HepG2 (cell line): ENCODE measurements around the gene TNFRSF13B. TPM values are rescaled to one million over a fixed set of nuclear protein-coding genes. Genes with fewer than 3 reads are reported as not detected.

Experiments
- ATAC-seq: fragments of 200-7000 bp; cut with Tn5 transposase; 3 replicates; pipeline ENCODE4 v1.9.1; 2020; ENCODE audit warnings: mild to moderate bottlenecking, moderate library complexity
- BruUV-seq: library from RNA; stranded (reverse); fragments of 400-500 nt; replicated peaks from 2 replicates; lab custom pipeline; 2021; lab: Mats Ljungman, UMichigan
- CTCF ChIA-PET: fragments of 300-600 bp; formaldehyde crosslinking; extraction: SDS; loops from one replicate; lab custom pipeline; 2021; ENCODE audit warnings: low total read pairs, inconsistent platforms, low intra/inter-chr PET ratio; lab: Yijun Ruan, JAX
- POLR2A ChIA-PET: fragments of 350-600 bp; sonication (Branson Sonifier 250); formaldehyde crosslinking; loops from one replicate; lab custom pipeline; 2020; ENCODE audit warnings: antibody characterized with exemption, inconsistent platforms; lab: Yijun Ruan, JAX
- DNase-seq: peaks from one replicate; pipeline ENCODE4 v3.0.0-alpha.2; 2015; ENCODE audit warnings: low spot score
- FAIRE-seq: peaks from 3 replicates; lab custom pipeline; 2011; peaks lifted over from hg19 to GRCh38; lab: Jason Lieb, UNC
- H2AFZ ChIP-seq: one replicate; pipeline ENCODE4 v1.6.1; 2011; ENCODE audit warnings: low read length, inconsistent platforms
- H3K27ac ChIP-seq: fragments of 300-600 bp; 3 replicates; pipeline ENCODE4 v1.8.0; 2011; ENCODE audit warnings: mixed run types, mild to moderate bottlenecking, mixed read lengths, low read length, inconsistent platforms; ENCODE audit not compliant: insufficient read depth; ENCODE audit errors: extremely low read length
- H3K27me3 ChIP-seq, 2 experiments: fragments of 200-600 bp in 1 of 2; 2 replicates in 1 of 2; 3 replicates in 1 of 2; pipeline versions ENCODE4 v1.6.0 to v1.8.0; 2011; ENCODE audit warnings: low read length in 2 of 2, mild to moderate bottlenecking in 2 of 2, moderate library complexity in 2 of 2, inconsistent platforms in 1 of 2; ENCODE audit not compliant: insufficient read depth in 2 of 2, control insufficient read depth in 1 of 2
- H3K36me3 ChIP-seq, 2 experiments: fragments of 200-600 bp in 1 of 2; replicated peaks in 1 of 2; 2 replicates in 1 of 2; 3 replicates in 1 of 2; pipeline versions ENCODE4 v1.5.1 to v1.8.0; 2011; ENCODE audit warnings: low read length in 2 of 2, inconsistent platforms in 1 of 2; ENCODE audit not compliant: insufficient read depth in 2 of 2, control insufficient read depth in 1 of 2
- H3K4me1 ChIP-seq: 2 replicates; pipeline ENCODE4 v1.5.1; 2012; ENCODE audit warnings: low read length, inconsistent platforms; ENCODE audit not compliant: insufficient read depth
- H3K4me2 ChIP-seq: 2 replicates; pipeline ENCODE4 v1.6.0; 2011; ENCODE audit warnings: low read depth, low read length, inconsistent platforms
- H3K4me3 ChIP-seq, 3 experiments: fragments of 200-600 bp in 1 of 3; sonication (generic), shearing (Covaris generic) in 1 of 3; replicated peaks in 1 of 3; 2 replicates each; pipeline ENCODE4 v1.5.1; 2011 to 2016; ENCODE audit warnings: low read length in 3 of 3, inconsistent platforms in 2 of 3, low read depth in 2 of 3, mild to moderate bottlenecking in 2 of 3, control low read depth in 1 of 3, mixed read lengths in 1 of 3; ENCODE audit not compliant: insufficient read depth in 1 of 3
- H3K79me2 ChIP-seq: one replicate; pipeline ENCODE4 v1.6.1; 2011; ENCODE audit warnings: low read length, inconsistent platforms; ENCODE audit not compliant: insufficient read depth
- H3K9ac ChIP-seq: 2 replicates; pipeline ENCODE4 v1.6.0; 2011; ENCODE audit warnings: mild to moderate bottlenecking, low read depth, low read length, inconsistent platforms; ENCODE audit not compliant: insufficient read depth
- H3K9me3 ChIP-seq: 2 replicates; pipeline ENCODE4 v1.5.1; 2012; ENCODE audit warnings: mild to moderate bottlenecking, low read length
- H4K20me1 ChIP-seq: 2 replicates; pipeline ENCODE4 v1.6.0; 2011; ENCODE audit warnings: inconsistent platforms, mild to moderate bottlenecking, low read length, moderate library complexity; ENCODE audit not compliant: insufficient read depth
- ATM ChIP-seq: fragments of 450-650 bp; IDR thresholded peaks from 2 replicates; pipeline ENCODE4 v1.7.1; 2017; ENCODE audit warnings: mild to moderate bottlenecking, borderline replicate concordance
- BCL3 ChIP-seq: sonication (generic); formaldehyde crosslinking; IDR thresholded peaks from 2 replicates; pipeline ENCODE4 v1.5.1; 2020; ENCODE audit warnings: mild to moderate bottlenecking, missing genetic modification reagents, moderate library complexity
- CBX5 ChIP-seq: sonication (generic); formaldehyde crosslinking; IDR thresholded peaks from 2 replicates; pipeline ENCODE4 v1.4.0; 2020; ENCODE audit warnings: missing genetic modification reagents, borderline replicate concordance
- DDIT3 ChIP-seq: sonication (generic); formaldehyde crosslinking; IDR thresholded peaks from 2 replicates; pipeline ENCODE4 v1.4.0; 2020; ENCODE audit warnings: mild to moderate bottlenecking, missing genetic modification reagents
- KLF6 ChIP-seq: IDR thresholded peaks from 2 replicates; pipeline ENCODE4 v1.8.0; 2016; ENCODE audit warnings: missing biosample characterization, missing genetic modification reagents
- KMT2B ChIP-seq: IDR thresholded peaks from 2 replicates; pipeline ENCODE4 v1.6.1; 2016; ENCODE audit warnings: missing genetic modification reagents, missing compliant biosample characterization
- MXD3 ChIP-seq: IDR thresholded peaks from 2 replicates; pipeline ENCODE4 v1.6.1; 2016; ENCODE audit warnings: mild to moderate bottlenecking, missing biosample characterization, missing genetic modification reagents
- MXD4 ChIP-seq: IDR thresholded peaks from 2 replicates; pipeline ENCODE4 v1.6.1; 2016; ENCODE audit warnings: mild to moderate bottlenecking, missing biosample characterization, missing genetic modification reagents
- NCOA2 ChIP-seq: sonication (generic); formaldehyde crosslinking; IDR thresholded peaks from 2 replicates; pipeline ENCODE4 v1.8.0; 2022; ENCODE audit warnings: inconsistent platforms
- NFE2 ChIP-seq: sonication (generic); formaldehyde crosslinking; IDR thresholded peaks from 2 replicates; pipeline ENCODE4 v1.4.0; 2020; ENCODE audit warnings: missing genetic modification reagents
- NR2C2 ChIP-seq: sonication (generic); formaldehyde crosslinking; IDR thresholded peaks from 2 replicates; pipeline ENCODE4 v1.4.0; 2020; ENCODE audit warnings: missing genetic modification reagents, mild to moderate bottlenecking, moderate library complexity, borderline replicate concordance
- PAX8 ChIP-seq: sonication (generic); formaldehyde crosslinking; IDR thresholded peaks from 2 replicates; pipeline ENCODE4 v1.8.0; 2022; ENCODE audit warnings: mild to moderate bottlenecking, missing genetic modification reagents, borderline replicate concordance
- RBFOX2 ChIP-seq: fragments of 200-400 bp; formaldehyde crosslinking; IDR thresholded peaks from 2 replicates; pipeline ENCODE4 v1.6.1; 2017; ENCODE audit warnings: low read depth, mild to moderate bottlenecking, low read length
- SRSF9 ChIP-seq: fragments of 200-400 bp; formaldehyde crosslinking; IDR thresholded peaks from 2 replicates; pipeline ENCODE4 v1.6.1; 2018; ENCODE audit warnings: borderline replicate concordance, mild to moderate bottlenecking, low read depth, low read length; ENCODE audit not compliant: insufficient read depth, poor library complexity, severe bottlenecking
- ZBTB34 ChIP-seq: sonication (generic); formaldehyde crosslinking; IDR thresholded peaks from 2 replicates; pipeline ENCODE4 v1.8.0; 2022; ENCODE audit warnings: mild to moderate bottlenecking, missing genetic modification reagents
- ZNF335 ChIP-seq: sonication (generic); formaldehyde crosslinking; IDR thresholded peaks from 2 replicates; pipeline ENCODE4 v1.4.0; 2020; ENCODE audit warnings: missing genetic modification reagents
- ZNF772 ChIP-seq: sonication (generic); formaldehyde crosslinking; IDR thresholded peaks from 2 replicates; pipeline ENCODE4 v1.5.0; 2020; ENCODE audit warnings: mild to moderate bottlenecking, missing genetic modification reagents
- ZSCAN31 ChIP-seq: sonication (generic); formaldehyde crosslinking; IDR thresholded peaks from 2 replicates; pipeline ENCODE4 v1.5.0; 2020; ENCODE audit warnings: low read depth, mild to moderate bottlenecking, missing genetic modification reagents
- WGBS: methylation state at CpG from one replicate; pipeline ENCODE4 v1.1.6; 2017; ENCODE audit warnings: low lambda C conversion rate; 5-methylcytosine and 5-hydroxymethylcytosine counted together
- in situ Hi-C: cut with HindIII; loops from 2 replicates; pipeline ENCODE4 v1.10.0; 2017; ENCODE audit warnings: low pct_unique_long_range_greater_than_20kb; ENCODE audit not compliant: extremely low pct_ligation_motif_present
- intact Hi-C: fragments of 100-400 bp; cut with micrococcal nuclease; formaldehyde crosslinking; loops from one replicate; pipeline ENCODE4 v1.10.0; 2022; ENCODE audit not compliant: unreplicated experiment
- polyA plus RNA-seq, 8 experiments: library from polyadenylated mRNA; depleted of rRNA in 3 of 8; stranded (reverse) in 7 of 8; unstranded in 1 of 8; fragments of >200 nt; fragmentation: Illumina TruSeq in 4 of 8; extraction: Trizol in 4 of 8; gene quantifications; 2 replicates each; pipeline versions ENCODE4 v1.2.1 to v1.2.3, GENCODE V29; 2011 to 2016; ENCODE audit warnings: low read depth in 4 of 8, missing spikeins in 1 of 8, mixed read lengths in 1 of 8; ENCODE audit not compliant: insufficient read depth in 1 of 8
- total RNA-seq, 5 experiments: library from RNA; depleted of rRNA; stranded (reverse); fragments of >200 nt; fragmentation: Illumina TruSeq; extraction: Trizol; gene quantifications; 2 replicates each; pipeline ENCODE4 v1.2.3, GENCODE V29; 2016; ENCODE audit warnings: low read depth in 1 of 5

TNFRSF13B gene
- total and polyA plus RNA-seq, 2 of the 13 experiments (the other 11 are each of a cell fraction or from before 2014, with no cell fraction given) = not detected

- WGBS = 36% methylated on average over 9 of the region's 17 CpGs
- Histone ChIP-seq H3K4me3 (no peak overlapping the region), H3K4me2 (no peak overlapping the region), H4K20me1 (no peaks in the 10 kb centered on the region), H3K27ac (no peak overlapping the region), H3K9ac (no peak overlapping the region), H3K27me3 (peaks cover 5 to 46% of the 10 kb centered on the region in 2 experiments), H3K9me3 (no peaks in the 10 kb centered on the region), H3K79me2 (no peaks in the 10 kb centered on the region), H2AFZ (no peak overlapping the region), H3K4me1 (no peaks in the 10 kb centered on the region), H3K36me3 (no peaks in the 10 kb centered on the region)
- DNase-seq = no peak
- CTCF ChIA-PET = no interaction called here
- FAIRE-seq = no peak
- TF ChIP-seq NCOA2 (CRISPR knock-in tag) (no peak), KMT2B (CRISPR knock-in tag) (no peak), BCL3 (CRISPR knock-in tag) (no peak), ATM (no peak), MXD3 (no peak), KLF6 (CRISPR knock-in tag) (no peak), ZBTB34 (no peak), NFE2 (CRISPR knock-in tag) (no peak), ZNF772 (CRISPR knock-in tag) (no peak), SRSF9 (no peak), RBFOX2 (no peak), ZSCAN31 (CRISPR knock-in tag) (no peak), DDIT3 (CRISPR knock-in tag) (no peak), NR2C2 (CRISPR knock-in tag) (no peak), PAX8 (CRISPR knock-in tag) (no peak), CBX5 (CRISPR knock-in tag) (no peak), ZNF335 (no peak), MXD4 (CRISPR knock-in tag) (no peak)
- intact Hi-C loops = no loop called here
- in situ Hi-C loops = no loop called here
- no TSS peak for BruUV-seq
- no peak for ATAC-seq
- POLR2A ChIA-PET = no interaction called here
These were observed 60.6 kb downstream of the TNFRSF13B start for GRCh38 chr17:16911141-16911937.
